Fibroblast of villous mesenchyme (primary cell): ENCODE measurements around the gene C2CD3. TPM values are rescaled to one million over a fixed set of nuclear protein-coding genes. Genes with fewer than 3 reads are reported as not detected.

Experiments
- DNase-seq: peaks from one replicate; pipeline ENCODE4 v3.0.0-alpha.2; 2010; ENCODE audit warnings: low read depth
- H3K4me3 ChIP-seq: 2 replicates; pipeline ENCODE4 v1.5.1; 2011; ENCODE audit warnings: low read depth, mild to moderate bottlenecking, low read length
- total RNA-seq: library from RNA; depleted of rRNA; stranded (reverse); fragments of >200 nt; gene quantifications from 2 replicates; pipeline ENCODE4 v1.2.3, GENCODE V29; 2012
- TF ChIP-seq, protein P1 (sequence below): IDR thresholded peaks from 2 replicates; pipeline ENCODE4 v1.5.1; 2012; ENCODE audit warnings: low read depth, mild to moderate bottlenecking, low read length; ENCODE audit not compliant: insufficient read depth

Gene C2CD3
- total RNA-seq, 1 donor: 54.4 TPM

DNA sequence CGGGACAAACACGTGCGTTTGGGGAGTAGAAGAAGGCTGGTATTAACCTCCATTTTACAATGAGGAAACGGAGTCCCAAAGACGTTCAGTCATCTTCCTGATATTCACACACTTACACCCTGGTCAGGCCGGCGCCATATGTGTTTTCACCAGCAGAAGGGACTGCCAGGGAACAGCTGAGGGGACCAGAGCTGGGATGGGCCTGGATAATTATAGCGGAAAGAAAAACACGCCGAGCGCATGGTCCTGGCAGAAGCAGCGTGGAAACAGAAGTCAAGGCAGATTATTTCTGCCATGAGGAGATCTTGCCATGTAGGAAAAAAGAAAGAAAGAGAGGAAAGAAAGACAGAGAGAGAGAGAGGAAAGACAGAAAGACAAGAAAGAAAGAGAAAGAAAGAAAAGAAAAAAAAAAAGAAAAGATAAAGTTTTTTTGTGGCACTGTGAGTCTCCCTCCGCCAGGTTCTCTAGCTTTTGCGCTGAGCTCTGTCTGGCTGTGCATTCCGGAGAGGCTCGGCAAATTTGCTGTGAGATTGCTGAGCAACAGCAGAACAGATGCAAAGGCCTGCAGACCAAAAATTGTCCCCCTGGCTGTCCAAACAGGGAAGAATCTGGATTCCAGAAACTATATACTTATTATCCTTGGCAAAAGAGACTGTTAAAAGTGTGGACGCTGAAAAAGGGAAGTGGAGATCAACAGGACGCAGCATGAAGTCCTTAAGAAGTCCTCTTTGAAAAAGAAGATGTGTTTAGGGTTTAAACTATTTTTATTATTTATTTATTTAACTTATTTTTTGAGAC, 186.9 kb downstream of the C2CD3 start:
- peak overlapping the region; percentile 83 for H3K4me3 ChIP-seq
- TF ChIP-seq, protein P1, sequence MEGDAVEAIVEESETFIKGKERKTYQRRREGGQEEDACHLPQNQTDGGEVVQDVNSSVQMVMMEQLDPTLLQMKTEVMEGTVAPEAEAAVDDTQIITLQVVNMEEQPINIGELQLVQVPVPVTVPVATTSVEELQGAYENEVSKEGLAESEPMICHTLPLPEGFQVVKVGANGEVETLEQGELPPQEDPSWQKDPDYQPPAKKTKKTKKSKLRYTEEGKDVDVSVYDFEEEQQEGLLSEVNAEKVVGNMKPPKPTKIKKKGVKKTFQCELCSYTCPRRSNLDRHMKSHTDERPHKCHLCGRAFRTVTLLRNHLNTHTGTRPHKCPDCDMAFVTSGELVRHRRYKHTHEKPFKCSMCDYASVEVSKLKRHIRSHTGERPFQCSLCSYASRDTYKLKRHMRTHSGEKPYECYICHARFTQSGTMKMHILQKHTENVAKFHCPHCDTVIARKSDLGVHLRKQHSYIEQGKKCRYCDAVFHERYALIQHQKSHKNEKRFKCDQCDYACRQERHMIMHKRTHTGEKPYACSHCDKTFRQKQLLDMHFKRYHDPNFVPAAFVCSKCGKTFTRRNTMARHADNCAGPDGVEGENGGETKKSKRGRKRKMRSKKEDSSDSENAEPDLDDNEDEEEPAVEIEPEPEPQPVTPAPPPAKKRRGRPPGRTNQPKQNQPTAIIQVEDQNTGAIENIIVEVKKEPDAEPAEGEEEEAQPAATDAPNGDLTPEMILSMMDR: no peak
- no peak for DNase-seq

DNA sequence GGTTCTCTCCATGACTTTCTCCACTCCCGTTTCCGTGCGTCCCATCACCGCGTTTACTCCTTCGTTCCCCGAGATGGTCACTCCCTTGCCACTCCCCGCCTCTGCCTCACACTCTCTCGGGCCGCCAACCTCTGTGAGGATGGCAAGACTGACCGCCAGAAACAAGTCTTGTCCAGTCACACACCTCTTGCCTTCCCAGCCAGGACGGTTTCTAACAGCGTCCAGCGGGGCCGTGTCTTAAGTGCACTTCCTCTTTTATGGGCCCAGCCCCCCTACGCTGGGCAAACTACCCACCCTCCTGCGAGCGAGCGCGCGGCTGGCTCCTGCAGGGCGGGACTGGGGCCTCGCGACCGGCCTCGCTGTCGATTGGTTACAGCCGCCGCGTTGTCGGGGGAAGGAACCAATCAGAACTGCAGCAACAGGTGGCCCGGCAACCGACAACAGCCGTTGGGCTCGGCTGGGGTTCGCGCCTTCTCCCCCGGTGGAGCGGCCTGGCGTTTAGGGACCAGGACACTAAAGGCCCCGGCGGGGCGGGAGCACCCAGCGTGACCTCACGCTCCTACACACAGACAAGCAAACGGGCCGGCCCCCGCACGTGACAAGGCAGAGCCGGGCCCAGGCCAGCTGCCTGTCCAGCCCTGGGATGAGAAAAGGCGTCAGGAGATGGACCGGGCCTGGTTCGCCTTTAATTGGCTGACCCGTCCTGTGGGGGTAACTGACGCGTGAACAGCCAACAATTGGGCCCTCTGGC, 187.6 kb downstream of the C2CD3 start:
- peak; percentile 92 for DNase-seq
- TF ChIP-seq, protein P1: no peak
- H3K4me3 ChIP-seq: peak overlapping the region; percentile 83

DNA sequence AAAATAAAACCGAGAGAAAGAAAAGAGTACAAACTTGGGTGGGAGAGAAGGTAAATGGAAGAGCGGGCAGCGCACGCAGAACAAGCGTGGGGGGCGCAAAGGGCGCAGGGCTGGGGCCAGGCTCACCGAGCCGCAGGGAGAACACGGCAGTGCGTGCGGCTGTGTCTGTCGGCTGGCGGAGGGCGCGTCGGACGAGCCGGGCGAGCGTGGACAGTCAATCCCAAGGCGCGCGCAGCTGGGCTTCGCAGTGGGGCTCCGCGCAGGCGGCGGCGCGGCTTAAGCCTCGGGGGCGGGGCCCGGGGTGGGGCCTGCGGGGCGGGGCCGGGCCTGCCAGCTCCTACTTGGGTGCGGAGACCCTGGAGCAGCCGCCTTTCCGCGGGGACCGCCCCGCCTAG, 188.2 kb downstream of the C2CD3 start, which contains the start of gene UCP2:
UCP2 (minus strand) TSS at position 249 of the 395 bp plus-strand sequence. CDS start 4,465 bp downstream, outside the sequence.
- peak within 1 kb of the TSS; percentile 83 for H3K4me3 ChIP-seq
- peak; percentile 86 for DNase-seq
- TF ChIP-seq, protein P1: no peak

DNA sequence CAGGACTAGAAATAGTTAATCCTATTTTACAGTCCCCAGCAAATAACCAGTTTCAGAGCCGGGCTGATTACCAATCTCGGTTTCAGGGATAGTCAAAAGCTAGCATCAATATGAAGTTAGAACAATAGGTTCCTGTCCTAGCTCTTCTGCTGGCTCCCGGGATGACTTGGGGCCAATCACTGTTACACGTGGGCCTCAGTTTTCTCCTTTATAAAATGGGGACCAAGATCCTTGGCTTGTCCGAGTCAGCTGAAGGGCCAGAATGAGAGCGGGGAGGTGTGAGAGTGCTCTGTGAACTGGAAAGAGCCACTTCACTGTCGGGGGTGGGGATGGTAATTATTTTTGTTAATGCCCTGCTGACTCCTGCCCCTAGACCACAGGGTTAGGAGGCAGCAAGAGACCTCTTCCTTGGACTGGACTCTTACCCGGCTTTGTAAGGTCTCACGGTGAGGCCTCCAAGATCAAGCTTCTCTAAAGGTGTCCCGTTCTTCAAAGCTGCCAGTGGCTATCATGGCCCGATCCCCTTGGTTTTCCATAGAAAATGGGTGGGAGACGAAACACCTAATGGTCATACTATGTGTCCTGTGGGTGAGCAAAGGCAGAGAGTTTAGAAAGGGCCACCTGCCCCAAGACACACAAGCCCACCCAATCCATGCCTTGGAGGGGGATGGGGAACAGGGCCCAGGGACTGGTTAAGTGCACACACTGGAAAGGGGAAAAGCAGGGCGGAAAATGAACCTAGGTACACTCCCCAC, 189.6 kb downstream of the C2CD3 start:
- TF ChIP-seq, protein P1: no peak

DNA sequence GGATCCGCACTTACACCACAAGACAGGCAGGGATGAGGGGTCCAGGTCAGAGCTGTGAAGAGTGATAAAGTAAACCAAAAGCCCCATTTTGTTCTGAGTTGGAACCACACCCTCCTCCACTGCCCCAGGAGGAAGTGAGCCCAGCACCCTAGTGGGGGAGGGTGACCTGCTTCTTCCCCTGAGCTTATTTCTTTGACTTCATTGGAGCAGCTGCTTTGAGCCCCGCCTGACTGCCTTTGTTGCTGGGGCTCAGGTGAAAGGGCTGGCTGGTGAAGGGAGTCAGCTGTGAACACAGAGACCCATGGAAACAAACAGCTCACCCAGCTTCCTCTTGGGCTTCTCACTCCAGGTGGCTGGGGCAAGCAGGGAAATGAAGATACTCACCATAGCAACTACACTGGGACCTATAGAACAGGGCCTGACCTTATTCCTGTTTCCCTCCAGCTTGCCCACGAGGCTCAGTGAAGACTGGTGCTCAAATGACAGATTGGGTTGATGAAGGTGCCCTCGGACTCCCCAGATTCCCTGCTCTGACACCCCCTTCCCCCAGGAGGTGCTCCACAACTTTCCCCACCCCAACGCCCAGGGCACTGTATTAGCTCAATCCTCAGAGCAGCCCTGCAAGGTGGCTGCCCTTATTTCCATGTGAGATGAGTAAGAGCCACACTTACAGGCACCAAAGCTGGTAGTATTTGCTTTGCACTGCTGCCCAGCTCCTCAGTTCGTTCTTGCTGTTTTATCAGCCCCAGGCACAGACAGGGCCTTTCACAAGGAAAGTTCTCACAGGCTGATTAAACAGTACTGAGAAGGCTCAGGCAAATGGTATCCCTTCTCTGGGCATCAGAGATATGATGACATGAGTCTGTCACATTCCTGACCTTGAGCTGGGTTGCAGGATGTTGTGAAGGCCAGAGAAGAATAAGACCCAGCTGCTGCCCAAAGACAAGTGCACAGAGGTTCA, 190.5 kb downstream of the C2CD3 start:
- TF ChIP-seq, protein P1: no peak
- H3K4me3 ChIP-seq: no peak overlapping the region
- DNase-seq: no peak

More for the DNA sequence above, 189.6 kb downstream of the C2CD3 start:
- H3K4me3 ChIP-seq: peak overlapping the region; percentile 83
- DNase-seq: no peak

DNA sequence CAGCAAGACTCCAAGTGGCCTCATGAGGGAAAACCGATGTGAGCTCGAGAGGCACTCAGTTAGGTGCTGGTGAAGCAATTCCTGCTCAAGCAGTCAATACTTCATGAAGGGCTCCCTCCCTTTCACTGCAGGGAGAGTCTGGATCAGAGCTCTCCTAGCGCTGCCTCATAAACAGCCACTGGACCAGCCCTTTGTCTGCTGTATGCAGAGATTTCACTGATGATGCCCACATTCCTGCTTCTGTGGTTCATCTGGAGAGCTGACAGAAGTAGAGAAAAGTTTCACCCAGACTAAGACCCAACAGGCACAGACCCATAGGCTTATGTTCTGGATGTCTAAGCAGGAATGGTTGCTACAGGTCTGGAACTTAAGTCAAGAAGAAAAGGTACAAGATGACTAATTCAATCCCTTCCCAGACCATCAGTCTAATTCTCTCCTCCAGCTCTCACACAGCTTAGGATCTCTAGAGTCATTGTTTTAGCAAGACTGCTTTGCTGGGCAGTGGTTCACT, 192.2 kb downstream of the C2CD3 start:
- H3K4me3 ChIP-seq: no peak overlapping the region
- no peak for DNase-seq
- TF ChIP-seq, protein P1: no peak
